Mammary epithelial cell (primary cell): Measurements from ENCODE around the gene BST2.

Experiments used
- CTCF ChIP-seq, 2 donors: IDR thresholded peaks in 1 of 2; conservative IDR thresholded peaks in 1 of 2; 2 replicates each; pipeline ENCODE4 v1.5.1; 2011 to 2012; ENCODE audit warnings: inconsistent platforms in 2 of 2, low read length in 2 of 2, mild to moderate bottlenecking in 2 of 2, control low read depth in 1 of 2, low read depth in 1 of 2; ENCODE audit not compliant: insufficient read depth in 1 of 2; ENCODE audit errors: extremely low read depth in 1 of 2
- EZH2 ChIP-seq: IDR thresholded peaks from 2 replicates; pipeline ENCODE4 v1.6.1; 2012; ENCODE audit warnings: low read length, inconsistent platforms, borderline replicate concordance

- TF ChIP-seq CTCF (conservative IDR thresholded peaks at IDR 0.05 in 1 of 2, IDR thresholded peaks at IDR 0.05 in 1 of 2; ENCODE audit: extremely low read depth in 1 of 2, insufficient read depth in 1 of 2, low read depth in 1 of 2, low read length in 2 of 2) (no peak), EZH2 (no peak)
These were observed 30.9 kb upstream of the BST2 start for GRCh38 chr19:17436094-17436873.
